Stimulated activated CD8-positive, alpha-beta memory T cell treated with anti-CD3 and anti-CD28 coated beads, Interleukin-7, amount 100 ng/mL, for 1 hour (primary cell): ENCODE measurements around the gene PLS3.
"Not testable (repeated sequence)": the region's sequence is repeated elsewhere in the genome, so short reads cannot be mapped to it uniquely, and the experiment has no call there.

Source experiments
- DNase-seq, 2 donors: peaks; one replicate each; pipeline ENCODE4 v3.0.0-alpha.2; 2020; ENCODE audit warnings: low read depth in 2 of 2

Gene PLS3

GRCh38 chrX:115606861-115607260 is 45.9 kb downstream of the PLS3 start:
- DNase-seq, result no peak

GRCh38 chrX:115609621-115610020 is 48.6 kb downstream of the PLS3 start:
- DNase-seq, result no peak

GRCh38 chrX:115616943-115617563 is 56.1 kb downstream of the PLS3 start:
- no peak for DNase-seq

GRCh38 chrX:115622534-115622933 is 61.6 kb downstream of the PLS3 start:
- DNase-seq, result no peak

- no peak for DNase-seq
Observed at GRCh38 chrX:115624916-115625315, 63.9 kb downstream of the PLS3 start.

- DNase-seq, result no peak
Observed at GRCh38 chrX:115625572-115626301, 64.8 kb downstream of the PLS3 start.

- no peak for DNase-seq
Observed at GRCh38 chrX:115630204-115630603, 69.2 kb downstream of the PLS3 start.

GRCh38 chrX:115632455-115632854 is 71.5 kb downstream of the PLS3 start:
- no peak for DNase-seq

- not testable (repeated sequence) for DNase-seq
Observed at GRCh38 chrX:115633397-115633796, 72.4 kb downstream of the PLS3 start.

GRCh38 chrX:115639334-115639880 is 78.4 kb downstream of the PLS3 start:
- no peak for DNase-seq

- no peak for DNase-seq
Observed at GRCh38 chrX:115642311-115642710, 81.3 kb downstream of the PLS3 start.

GRCh38 chrX:115642895-115643530 is 82.0 kb downstream of the PLS3 start:
- no peak for DNase-seq

GRCh38 chrX:115644397-115644796 is 83.4 kb downstream of the PLS3 start:
- DNase-seq, result not testable (repeated sequence)

- DNase-seq, result no peak
Observed at GRCh38 chrX:115649461-115650063, 88.6 kb downstream of the PLS3 start.

- DNase-seq, result no peak
Observed at GRCh38 chrX:115650449-115650848, 89.5 kb downstream of the PLS3 start.

- no peak for DNase-seq
Observed at GRCh38 chrX:115650916-115651315, 89.9 kb downstream of the PLS3 start.

GRCh38 chrX:115652221-115652620 is 91.2 kb downstream of the PLS3 start:
- DNase-seq, result no peak

- DNase-seq, result no peak
Observed at GRCh38 chrX:115665122-115665521, 104.1 kb downstream of the PLS3 start.

- DNase-seq, result no peak
Observed at GRCh38 chrX:115679460-115679859, 118.5 kb downstream of the PLS3 start.

GRCh38 chrX:115687595-115687994 is 126.6 kb downstream of the PLS3 start:
- no peak for DNase-seq

GRCh38 chrX:115689931-115690330 is 129.0 kb downstream of the PLS3 start:
- DNase-seq, result no peak

- DNase-seq, result peak in 1 of 2 donors; percentile 0
Observed at GRCh38 chrX:115690511-115691216, 129.7 kb downstream of the PLS3 start.
